Cardiac fibroblast (primary cell): ENCODE measurements around the gene DNAH9.

Source experiments
- DNase-seq, 2 donors: peaks; one replicate each; pipeline versions ENCODE4 v3.0.0 to v3.0.0-alpha.2; 2010; ENCODE audit warnings: low read depth in 2 of 2
- H3K4me3 ChIP-seq, 2 donors: replicated peaks in 1 of 2; 1 replicate in 1 of 2; 2 replicates in 1 of 2; pipeline ENCODE4 v1.5.1; 2011; ENCODE audit warnings: low read depth in 2 of 2, low read length in 2 of 2, mild to moderate bottlenecking in 2 of 2, moderate library complexity in 1 of 2
- CTCF ChIP-seq: IDR thresholded peaks from one replicate; pipeline ENCODE4 v1.5.1; 2011; ENCODE audit warnings: low read depth, mild to moderate bottlenecking, low read length, inconsistent platforms

The DNAH9 gene

GRCh38 chr17:11990363-11990983 is 392.2 kb downstream of the DNAH9 start:
- DNase-seq: no peak
- no peak for TF ChIP-seq CTCF
- no peak overlapping the region for H3K4me3 ChIP-seq

- H3K4me3 ChIP-seq: no peak overlapping the region
- TF ChIP-seq CTCF: no peak
- DNase-seq: no peak
Measured at GRCh38 chr17:11991461-11991860, 393.2 kb downstream of the DNAH9 start.

GRCh38 chr17:11996722-11997146 is 398.5 kb downstream of the DNAH9 start:
- H3K4me3 ChIP-seq: peak overlapping the region; percentile 86 to 89
- peak; percentile 36 to 50 for DNase-seq
- TF ChIP-seq CTCF: peak; percentile 24

GRCh38 chr17:11997147-11997971 is 399.1 kb downstream of the DNAH9 start, which contains the start of gene ZNF18:
TSS of gene ZNF18 (minus strand) at chr17:11997475. CDS start at chr17:11992829, 4,646 bp downstream.
- peak; percentile 93 to 96 for DNase-seq
- peak within 1 kb of the TSS; percentile 86 to 89 for H3K4me3 ChIP-seq
- TF ChIP-seq CTCF: no peak

- peak overlapping the region; percentile 64 to 68 for H3K4me3 ChIP-seq
- DNase-seq: no peak
- no peak for TF ChIP-seq CTCF
Measured at GRCh38 chr17:11997972-11998233, 399.6 kb downstream of the DNAH9 start.

DNA sequence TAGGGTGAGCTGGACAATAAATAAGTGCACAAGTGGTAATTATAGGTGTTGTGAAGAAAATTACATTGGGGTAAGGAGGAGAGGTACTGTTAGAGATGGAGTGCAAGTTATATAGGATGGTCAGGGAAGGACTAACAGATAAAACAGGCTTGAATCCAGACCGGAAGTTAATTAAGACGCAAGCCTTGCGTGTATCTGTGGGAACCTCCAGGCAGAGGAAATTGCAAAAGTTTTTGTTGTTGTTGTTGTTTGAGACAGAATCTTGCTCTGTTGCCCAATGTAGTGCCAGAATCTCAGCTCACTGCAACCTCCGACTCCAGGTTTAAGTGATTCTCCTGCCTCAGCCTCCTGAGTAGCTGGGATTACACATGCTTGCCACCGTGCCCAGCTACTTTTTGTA is 401.4 kb downstream of the DNAH9 start:
- DNase-seq: peak; percentile 39 to 63
- no peak for TF ChIP-seq CTCF
- no peak overlapping the region for H3K4me3 ChIP-seq
